Fibroblast of lung (primary cell): ENCODE data around the gene KLHL8.

ENCODE experiments used
- EZH2 ChIP-seq: IDR thresholded peaks from 2 replicates; pipeline ENCODE4 v1.5.1; 2012; ENCODE audit warnings: low read length, control low read depth, mild to moderate bottlenecking; ENCODE audit errors: missing control alignments
- TF ChIP-seq, protein P1 (sequence below), 2 donors: IDR thresholded peaks in 1 of 2; conservative IDR thresholded peaks in 1 of 2; 1 replicate in 1 of 2; 2 replicates in 1 of 2; pipeline ENCODE4 v1.5.1; 2011 to 2012; ENCODE audit warnings: low read length in 2 of 2, control low read depth in 1 of 2, inconsistent platforms in 1 of 2, low read depth in 1 of 2, mild to moderate bottlenecking in 1 of 2

DNA sequence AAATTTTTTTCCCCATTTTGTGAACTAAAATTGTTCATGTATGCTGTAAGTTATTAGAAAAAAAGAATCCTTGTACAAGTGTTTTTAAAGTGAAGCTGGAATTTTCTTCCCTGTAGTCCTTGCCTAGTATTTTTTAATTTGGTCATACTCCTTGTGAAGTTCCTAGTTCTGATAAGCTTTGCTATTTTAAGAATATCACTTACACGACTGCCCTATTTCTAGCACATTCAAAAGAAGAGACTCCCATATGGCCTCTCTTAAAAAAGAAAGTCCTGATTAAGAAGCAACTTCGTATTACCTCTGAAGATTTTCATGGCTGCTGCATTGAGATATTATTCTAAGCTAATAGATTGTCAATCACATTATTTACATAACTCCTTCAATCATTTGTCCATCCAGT is 87.2 kb downstream of the KLHL8 start:
- TF ChIP-seq, protein P1, sequence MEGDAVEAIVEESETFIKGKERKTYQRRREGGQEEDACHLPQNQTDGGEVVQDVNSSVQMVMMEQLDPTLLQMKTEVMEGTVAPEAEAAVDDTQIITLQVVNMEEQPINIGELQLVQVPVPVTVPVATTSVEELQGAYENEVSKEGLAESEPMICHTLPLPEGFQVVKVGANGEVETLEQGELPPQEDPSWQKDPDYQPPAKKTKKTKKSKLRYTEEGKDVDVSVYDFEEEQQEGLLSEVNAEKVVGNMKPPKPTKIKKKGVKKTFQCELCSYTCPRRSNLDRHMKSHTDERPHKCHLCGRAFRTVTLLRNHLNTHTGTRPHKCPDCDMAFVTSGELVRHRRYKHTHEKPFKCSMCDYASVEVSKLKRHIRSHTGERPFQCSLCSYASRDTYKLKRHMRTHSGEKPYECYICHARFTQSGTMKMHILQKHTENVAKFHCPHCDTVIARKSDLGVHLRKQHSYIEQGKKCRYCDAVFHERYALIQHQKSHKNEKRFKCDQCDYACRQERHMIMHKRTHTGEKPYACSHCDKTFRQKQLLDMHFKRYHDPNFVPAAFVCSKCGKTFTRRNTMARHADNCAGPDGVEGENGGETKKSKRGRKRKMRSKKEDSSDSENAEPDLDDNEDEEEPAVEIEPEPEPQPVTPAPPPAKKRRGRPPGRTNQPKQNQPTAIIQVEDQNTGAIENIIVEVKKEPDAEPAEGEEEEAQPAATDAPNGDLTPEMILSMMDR (conservative IDR thresholded peaks at IDR 0.05 in 1 of 2, IDR thresholded peaks at IDR 0.05 in 1 of 2; ENCODE audit: low read depth in 1 of 2, low read length in 2 of 2), result no peak
- TF ChIP-seq EZH2, result no peak
